ENCODE measurements around the gene BRWD1.

BRWD1 gene

DNA sequence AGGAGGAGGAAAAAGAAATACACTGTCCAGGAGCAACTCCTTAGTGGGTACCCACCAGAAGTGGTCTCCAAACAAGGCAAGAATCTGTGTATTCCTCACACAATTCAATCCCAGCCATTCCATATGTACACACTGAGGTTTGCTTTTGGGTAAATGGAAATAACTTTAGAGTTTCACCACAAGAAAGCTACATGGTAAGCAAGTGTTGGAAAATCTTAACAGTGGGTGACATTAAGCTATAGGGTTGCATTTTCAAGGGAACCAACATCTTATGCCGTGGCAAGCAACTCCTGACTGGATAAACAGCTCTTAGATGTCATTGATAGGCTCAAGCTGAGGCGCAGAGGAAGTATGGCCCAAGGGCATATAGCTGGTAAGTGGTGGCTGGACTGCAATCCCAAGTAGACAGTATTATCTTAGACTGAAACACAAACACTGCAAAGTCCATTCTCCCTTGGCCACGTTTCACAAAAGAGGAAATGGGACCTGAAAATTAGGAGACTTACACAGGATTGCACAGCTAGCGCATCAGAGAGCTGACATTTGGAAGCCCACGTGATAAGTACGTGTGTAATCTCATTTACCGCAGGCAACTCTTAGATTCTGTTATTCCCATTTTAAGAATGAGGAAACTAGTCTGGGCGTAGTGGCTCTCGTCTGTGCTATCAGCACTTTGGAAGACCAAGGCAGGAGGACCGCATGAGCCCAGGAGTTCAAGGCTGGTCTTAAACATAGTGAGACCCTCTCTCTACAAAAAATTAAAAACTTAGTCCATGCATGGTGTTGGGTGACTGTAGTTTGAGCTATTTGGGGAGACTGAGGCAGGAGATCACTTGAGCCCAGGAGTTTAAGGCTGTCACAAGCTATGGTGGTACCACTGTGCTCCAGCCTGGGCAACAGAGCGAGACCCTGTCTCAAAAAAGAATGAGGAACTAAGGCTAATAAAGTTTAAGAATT lies 4.0 kb upstream of the BRWD1 start:
- H3K4me3 ChIP-seq (ENCODE audit: low read depth, low read length), result no peak overlapping the region
- no peak for DNase-seq (ENCODE audit: low read depth, low spot score)
- ChIA-PET CTCF (interaction anchor here (1.0 to 1.3 kb wide), 3 partner anchors 63 to 73 kb away, joined by 3 to 4 read pairs (median 3); a partner anchor contains a TSS), POLR2A (no interaction called here)
- TF ChIP-seq, protein P1, sequence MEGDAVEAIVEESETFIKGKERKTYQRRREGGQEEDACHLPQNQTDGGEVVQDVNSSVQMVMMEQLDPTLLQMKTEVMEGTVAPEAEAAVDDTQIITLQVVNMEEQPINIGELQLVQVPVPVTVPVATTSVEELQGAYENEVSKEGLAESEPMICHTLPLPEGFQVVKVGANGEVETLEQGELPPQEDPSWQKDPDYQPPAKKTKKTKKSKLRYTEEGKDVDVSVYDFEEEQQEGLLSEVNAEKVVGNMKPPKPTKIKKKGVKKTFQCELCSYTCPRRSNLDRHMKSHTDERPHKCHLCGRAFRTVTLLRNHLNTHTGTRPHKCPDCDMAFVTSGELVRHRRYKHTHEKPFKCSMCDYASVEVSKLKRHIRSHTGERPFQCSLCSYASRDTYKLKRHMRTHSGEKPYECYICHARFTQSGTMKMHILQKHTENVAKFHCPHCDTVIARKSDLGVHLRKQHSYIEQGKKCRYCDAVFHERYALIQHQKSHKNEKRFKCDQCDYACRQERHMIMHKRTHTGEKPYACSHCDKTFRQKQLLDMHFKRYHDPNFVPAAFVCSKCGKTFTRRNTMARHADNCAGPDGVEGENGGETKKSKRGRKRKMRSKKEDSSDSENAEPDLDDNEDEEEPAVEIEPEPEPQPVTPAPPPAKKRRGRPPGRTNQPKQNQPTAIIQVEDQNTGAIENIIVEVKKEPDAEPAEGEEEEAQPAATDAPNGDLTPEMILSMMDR (IDR thresholded peaks at IDR 0.05; ENCODE audit: insufficient read depth, low read length, missing control alignments), result no peak

DNA sequence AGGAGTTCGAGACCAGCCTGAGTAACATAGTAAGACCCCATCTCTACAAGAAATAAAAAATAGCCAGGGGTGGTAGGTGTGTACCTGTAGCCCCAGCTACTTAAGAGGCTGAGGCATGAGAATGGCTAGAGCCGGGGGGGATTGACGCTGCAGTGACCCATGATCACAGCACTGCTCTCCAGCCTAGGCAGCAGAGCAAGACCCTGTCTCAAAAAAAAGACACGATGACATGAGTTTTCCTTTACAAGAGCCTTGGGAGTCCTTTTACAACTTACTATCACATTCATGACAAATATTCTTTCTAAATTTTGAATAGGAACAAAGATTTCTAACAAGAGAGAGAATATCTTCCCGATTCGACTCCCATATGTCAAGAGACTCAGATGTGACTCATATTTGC lies 3.3 kb upstream of the BRWD1 start:
- no peak for DNase-seq (ENCODE audit: low read depth, low spot score)
- TF ChIP-seq, protein P1 (IDR thresholded peaks at IDR 0.05; ENCODE audit: insufficient read depth, low read length, missing control alignments), result no peak
- POLR2A ChIA-PET, result no interaction called here
- H3K4me3 ChIP-seq (ENCODE audit: low read depth, low read length), result no peak overlapping the region
- CTCF ChIA-PET, result interaction anchor here (1.0 to 1.3 kb wide), 2 partner anchors 64 to 71 kb away, joined by 3 to 4 read pairs; a partner anchor contains a TSS

DNA sequence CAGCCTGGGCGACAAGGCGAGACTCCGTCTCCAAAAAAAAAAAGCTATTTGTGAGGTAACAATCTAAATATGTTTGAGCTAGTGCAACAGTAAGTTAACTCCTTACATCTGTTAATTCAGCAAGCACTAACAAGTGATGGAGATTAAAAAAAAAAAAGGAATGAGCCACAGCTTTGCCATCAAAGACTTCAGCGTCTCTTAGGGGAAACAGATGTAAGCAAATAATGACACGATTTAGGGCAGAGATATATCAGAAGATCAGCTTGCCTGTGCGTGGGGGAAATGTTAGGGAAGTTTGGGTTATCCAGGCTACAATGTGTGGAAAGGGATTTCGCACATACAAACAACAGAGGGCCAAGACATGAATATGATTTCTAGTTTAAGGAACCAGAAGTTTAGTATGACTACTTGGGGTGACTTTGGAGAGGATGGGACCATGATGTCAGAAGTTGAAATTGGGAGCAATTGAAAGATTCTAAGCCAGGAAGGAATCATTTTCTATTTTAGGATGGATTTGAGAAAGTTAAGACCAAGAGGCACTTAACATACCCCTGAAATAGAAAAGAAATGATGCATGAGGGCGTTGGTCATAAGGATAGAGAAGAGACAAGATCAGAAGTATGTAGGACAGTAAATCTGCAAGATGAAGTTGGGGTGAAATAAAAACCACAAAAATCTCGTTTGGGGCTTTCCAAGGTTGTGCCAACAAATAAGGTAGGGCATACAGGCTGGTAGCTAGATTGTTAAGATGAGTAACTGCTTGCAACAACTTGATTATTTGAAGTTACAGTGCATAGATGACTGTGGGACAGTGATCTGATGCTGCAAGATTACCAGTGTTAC lies 2.4 kb upstream of the BRWD1 start:
- no peak for DNase-seq (ENCODE audit: low read depth, low spot score)
- CTCF ChIA-PET, result interaction anchor here (1.4 kb wide), 1 partner anchor 72 kb away, joined by 3 read pairs; no protein-coding TSS in a partner anchor
- POLR2A ChIA-PET, result no interaction called here
- H3K4me3 ChIP-seq (ENCODE audit: low read depth, low read length), result no peak overlapping the region
- TF ChIP-seq, protein P1 (IDR thresholded peaks at IDR 0.05; ENCODE audit: insufficient read depth, low read length, missing control alignments), result no peak

DNA sequence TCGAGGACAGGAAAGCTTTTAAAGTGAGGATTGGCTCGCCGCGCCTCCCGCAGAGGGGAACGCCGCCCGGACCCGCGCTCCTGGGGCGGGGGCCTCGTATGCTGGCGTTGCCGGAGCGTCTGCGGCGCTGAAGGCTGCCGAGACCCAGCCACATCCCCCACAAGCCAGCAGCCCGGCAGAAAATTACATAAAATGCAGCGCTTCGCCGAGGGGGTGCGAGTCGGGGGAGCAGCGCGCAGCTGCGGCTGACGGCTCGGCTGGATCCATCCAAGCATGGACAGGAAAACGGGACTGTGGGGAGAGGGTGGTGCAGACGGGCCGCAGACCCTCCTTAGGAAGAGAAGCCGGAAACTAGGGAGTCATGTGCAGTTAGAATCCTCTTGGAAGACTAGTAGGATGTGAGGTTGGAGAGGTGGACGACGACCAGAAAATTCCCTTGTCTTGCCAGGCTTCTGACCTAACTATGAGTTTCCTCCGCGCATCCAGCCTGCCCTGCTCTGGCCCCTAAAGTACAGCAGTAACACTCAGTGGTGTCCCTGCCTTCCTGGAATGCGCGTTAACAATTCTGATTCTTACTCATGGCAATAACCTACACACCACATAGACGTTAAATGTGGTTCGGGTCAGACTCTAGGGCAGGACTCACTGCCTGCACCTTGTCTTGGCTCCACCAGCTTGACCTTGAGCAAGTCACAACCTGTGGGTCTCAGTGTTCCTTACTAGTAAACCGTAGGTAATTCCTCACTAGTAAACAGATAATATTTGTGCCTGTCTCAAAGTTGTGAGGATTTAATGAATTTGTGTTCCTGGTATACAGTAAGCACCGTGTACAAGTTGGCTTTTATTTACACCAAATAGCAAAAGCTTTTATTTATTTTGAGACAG lies 953 bp upstream of the BRWD1 start:
- TF ChIP-seq, protein P1 (IDR thresholded peaks at IDR 0.05; ENCODE audit: insufficient read depth, low read length, missing control alignments), result no peak
- ChIA-PET POLR2A (interaction anchor here (0.8 to 2.1 kb wide), 2 partner anchors 34 to 75 kb away, joined by 4 to 6 read pairs; partner anchors contain the start of gene HMGN1), CTCF (interaction anchor here (1.2 to 1.4 kb wide), 4 partner anchors 31 to 130 kb away, joined by 3 to 4 read pairs (median 3); no protein-coding TSS in a partner anchor)
- DNase-seq (ENCODE audit: low read depth, low spot score), result no peak
- peak overlapping the region; percentile 76 for H3K4me3 ChIP-seq (ENCODE audit: low read depth, low read length)

DNA sequence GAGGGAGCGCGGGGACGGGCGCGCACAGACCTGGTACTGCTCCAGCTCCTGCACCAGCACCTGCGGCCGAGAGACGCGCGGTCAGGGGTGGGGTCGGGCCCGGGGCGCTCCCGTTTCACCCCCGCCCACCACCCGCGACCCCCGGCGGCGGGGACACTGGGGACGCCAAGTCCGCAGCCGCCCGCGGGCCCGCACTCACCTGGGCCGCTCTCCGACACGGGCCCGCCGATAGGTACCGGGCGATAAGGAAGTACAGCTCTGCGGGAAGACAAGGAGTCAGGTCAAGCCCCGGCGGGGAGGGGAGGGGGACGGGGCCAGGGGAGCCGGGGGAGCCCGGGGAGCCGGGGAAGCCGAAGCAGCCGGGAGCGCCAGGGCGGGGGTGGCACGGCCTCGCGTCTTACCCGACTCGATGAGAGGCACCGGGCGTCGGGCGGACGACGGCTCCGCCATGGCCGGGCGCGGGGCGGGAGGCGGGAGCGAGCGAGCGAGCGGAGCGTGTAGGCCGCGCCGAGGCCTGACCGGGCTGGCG lies 326 bp downstream of the BRWD1 start:
- ChIA-PET CTCF (interaction anchor here (1.0 to 1.3 kb wide), 2 partner anchors 10 to 32 kb away, joined by 3 read pairs; no protein-coding TSS in a partner anchor), POLR2A (interaction anchor here (0.8 to 2.1 kb wide), 3 partner anchors 35 to 74 kb away, joined by 3 to 14 read pairs (median 6); partner anchors contain the start of gene HMGN1)
- H3K4me3 ChIP-seq (ENCODE audit: low read depth, low read length), result peak overlapping the region; percentile 76
- DNase-seq (ENCODE audit: low read depth, low spot score), result no peak
- TF ChIP-seq, protein P1 (IDR thresholded peaks at IDR 0.05; ENCODE audit: insufficient read depth, low read length, missing control alignments), result no peak

Data from AG04449 (cell line).